Ovary (tissue), 9 donors: ENCODE measurements around the gene FAM241B. TPM values are rescaled to one million over a fixed set of nuclear protein-coding genes. Genes with fewer than 3 reads are reported as not detected.

Experiments
- DNase-seq, 5 donors: peaks; one replicate each; pipeline ENCODE4 v3.0.0-alpha.2; 2019 to 2020
- H3K27ac ChIP-seq, 2 donors: fragments of 200-600 bp; one replicate each; pipeline versions ENCODE4 v1.5.1 to v1.8.0; 2019 to 2022
- H3K27me3 ChIP-seq: fragments of 200-600 bp; one replicate; pipeline ENCODE4 v1.8.0; 2022
- H3K36me3 ChIP-seq: fragments of 200-600 bp; sonication (generic); one replicate; pipeline ENCODE4 v1.5.1; 2019
- H3K4me1 ChIP-seq: one replicate; pipeline ENCODE4 v1.8.1; 2013; ENCODE audit warnings: mild to moderate bottlenecking, moderate library complexity; ENCODE audit not compliant: insufficient read depth
- H3K4me3 ChIP-seq: fragments of 200-600 bp; sonication (generic); one replicate; pipeline ENCODE4 v1.5.1; 2017
- H3K9me3 ChIP-seq, 2 donors: fragments of 200-600 bp in 1 of 2; sonication (generic) in 1 of 2; one replicate each; pipeline versions ENCODE4 v1.5.1 to v1.8.1; 2013 to 2019; ENCODE audit warnings: mild to moderate bottlenecking in 1 of 2, moderate library complexity in 1 of 2
- CTCF ChIP-seq, 3 donors: fragments of 450-650 bp in 2 of 3; fragments of 200-600 bp in 1 of 3; IDR thresholded peaks; one replicate each; pipeline versions ENCODE4 v1.5.1 to v1.8.0; 2016 to 2022; ENCODE audit warnings: antibody characterized with exemption in 3 of 3, mild to moderate bottlenecking in 1 of 3
- EP300 ChIP-seq: sonication (generic); formaldehyde crosslinking; IDR thresholded peaks from one replicate; pipeline ENCODE4 v1.6.1; 2017; ENCODE audit warnings: antibody characterized with exemption
- POLR2A ChIP-seq: fragments of 450-650 bp; IDR thresholded peaks from one replicate; pipeline ENCODE4 v1.6.1; 2017; ENCODE audit warnings: antibody characterized with exemption, mild to moderate bottlenecking, moderate library complexity
- whole genome bisulfite sequencing, 3 donors: extraction: QIAGEN DNeasy Blood & Tissue Kit in 1 of 3; methylation state at CpG; one replicate each; pipeline versions ENCODE4 v1.1.5 to v1.1.7; 2013 to 2017; 5-methylcytosine and 5-hydroxymethylcytosine counted together
- intact Hi-C, 4 donors: fragments of 100-400 bp; cut with DNase I; formaldehyde crosslinking; loops; one replicate each; pipeline versions ENCODE4 v1.11.0 to v1.15.1; 2022 to 2023
- polyA plus RNA-seq, 2 donors: library from polyadenylated mRNA; stranded (reverse); fragments of 200-250 nt in 1 of 2; fragments of 350-450 nt in 1 of 2; fragmentation: Illumina TruSeq in 1 of 2; extraction: RNeasy Lipid Tissue Mini Kit (QIAGEN cat#74804) in 1 of 2; gene quantifications; one replicate each; pipeline ENCODE4 v1.2.3, GENCODE V29; 2013 to 2014
- total RNA-seq, 7 donors: library from RNA; depleted of rRNA in 2 of 7; stranded (reverse); fragments of >200 nt in 2 of 7; fragmentation: NEBNext Ultra II Directional in 3 of 7; extraction: Animal tissue kit (Norgen Biotek cat#: 25700) in 3 of 7; gene quantifications; one replicate each; pipeline versions ENCODE4 v1.1.0 to v1.2.4, GENCODE V29; 2016 to 2023
- donor health status: DM: no; HTN: no; CAD: no; lungs with moderate emphysema.
- donor health status: DM: no; HTN: no; CAD: no.
- donor health status: Bipolar disorder and iron deficiency.
- donor health status: DM: yes; HTN: yes; CAD: no.
- donor health status: DM: no; HTN: no; CAD: no.
- donor health status: DM: yes; HTN: yes; CAD: no.

Gene FAM241B
- total and polyA plus RNA-seq, 9 donors: 1.2 to 3.1 (median 2.0) TPM

GRCh38 chr10:69660296-69660695, 30.2 kb downstream of the FAM241B start:
- no peaks in the 10 kb centered on the region for H3K27me3 ChIP-seq
- no peak for TF ChIP-seq CTCF (IDR thresholded peaks at IDR 0.05)
- TF ChIP-seq POLR2A: no peak
- no peak for TF ChIP-seq EP300
- WGBS, 3 donors: 64 to 85% (median 80%) methylated on average over 6 of the region's 6 CpGs

GRCh38 chr10:69661414-69662172, 31.5 kb downstream of the FAM241B start:
- H3K27me3 ChIP-seq: no peaks in the 10 kb centered on the region
- no peaks in the 10 kb centered on the region for H3K4me1 ChIP-seq
- no peak for DNase-seq
- no peak overlapping the region for H3K4me3 ChIP-seq
- H3K36me3 ChIP-seq: no peaks in the 10 kb centered on the region
- H3K27ac ChIP-seq: no peak overlapping the region
- H3K9me3 ChIP-seq: no peaks in the 10 kb centered on the region
- TF ChIP-seq EP300: no peak
- TF ChIP-seq CTCF (IDR thresholded peaks at IDR 0.05): no peak
- TF ChIP-seq POLR2A: no peak
- intact Hi-C loops: no loop called here
- WGBS, 3 donors: 36 to 51% (median 42%) methylated on average over 4 of the region's 4 CpGs

More at GRCh38 chr10:69660296-69660695, 30.2 kb downstream of the FAM241B start:
- no peaks in the 10 kb centered on the region for H3K4me1 ChIP-seq
- intact Hi-C loops: no loop called here
- H3K27ac ChIP-seq: no peak overlapping the region
- no peaks in the 10 kb centered on the region for H3K36me3 ChIP-seq
- DNase-seq: no peak
- no peaks in the 10 kb centered on the region for H3K9me3 ChIP-seq
- no peak overlapping the region for H3K4me3 ChIP-seq

GRCh38 chr10:69662173-69662877, 32.3 kb downstream of the FAM241B start:
- intact Hi-C loops: no loop called here
- no peaks in the 10 kb centered on the region for H3K4me1 ChIP-seq
- no peak overlapping the region for H3K27ac ChIP-seq
- H3K4me3 ChIP-seq: no peak overlapping the region
- WGBS, 3 donors: 42 to 50% (median 49%) methylated on average over 11 of the region's 11 CpGs
- no peak for TF ChIP-seq POLR2A
- TF ChIP-seq EP300: no peak
- no peak for TF ChIP-seq CTCF (IDR thresholded peaks at IDR 0.05)
- DNase-seq: no peak
- H3K36me3 ChIP-seq: no peaks in the 10 kb centered on the region
- H3K27me3 ChIP-seq: no peaks in the 10 kb centered on the region
- no peaks in the 10 kb centered on the region for H3K9me3 ChIP-seq

GRCh38 chr10:69662901-69663300, 32.9 kb downstream of the FAM241B start:
- H3K27me3 ChIP-seq: no peaks in the 10 kb centered on the region
- no peak for TF ChIP-seq CTCF (IDR thresholded peaks at IDR 0.05)
- TF ChIP-seq EP300: no peak
- no peak for TF ChIP-seq POLR2A
- H3K4me1 ChIP-seq: no peaks in the 10 kb centered on the region
- intact Hi-C loops: no loop called here
- H3K27ac ChIP-seq: no peak overlapping the region
- no peak overlapping the region for H3K4me3 ChIP-seq
- WGBS, 3 donors: 90 to 95% (median 93%) methylated on average over 7 of the region's 7 CpGs
- H3K9me3 ChIP-seq: no peaks in the 10 kb centered on the region
- DNase-seq: no peak
- H3K36me3 ChIP-seq: no peaks in the 10 kb centered on the region
